Skin epidermis (tissue), 12 donors: ENCODE data around the gene CDH13.

Experiments used
- H3K27ac ChIP-seq, 21 experiments: fragments of 200-600 bp; sonication (generic) in 11 of 21; one replicate each; pipeline ENCODE4 v1.5.0; 2020; ENCODE audit warnings: mild to moderate bottlenecking in 3 of 21, inconsistent platforms in 2 of 21, moderate library complexity in 2 of 21
- H3K4me3 ChIP-seq, 7 experiments: fragments of 200-600 bp; sonication (generic) in 2 of 7; one replicate each; pipeline ENCODE4 v1.5.0; 2020; ENCODE audit warnings: inconsistent platforms in 2 of 7, mild to moderate bottlenecking in 2 of 7, moderate library complexity in 1 of 7

The CDH13 gene

GRCh38 chr16:83160287-83161020 lies 533.7 kb downstream of the CDH13 start:
- Histone ChIP-seq H3K4me3 (no peak overlapping the region), H3K27ac (no peak overlapping the region)

GRCh38 chr16:83162791-83163190 lies 536.0 kb downstream of the CDH13 start:
- Histone ChIP-seq H3K4me3 (no peak overlapping the region), H3K27ac (no peak overlapping the region)

DNA sequence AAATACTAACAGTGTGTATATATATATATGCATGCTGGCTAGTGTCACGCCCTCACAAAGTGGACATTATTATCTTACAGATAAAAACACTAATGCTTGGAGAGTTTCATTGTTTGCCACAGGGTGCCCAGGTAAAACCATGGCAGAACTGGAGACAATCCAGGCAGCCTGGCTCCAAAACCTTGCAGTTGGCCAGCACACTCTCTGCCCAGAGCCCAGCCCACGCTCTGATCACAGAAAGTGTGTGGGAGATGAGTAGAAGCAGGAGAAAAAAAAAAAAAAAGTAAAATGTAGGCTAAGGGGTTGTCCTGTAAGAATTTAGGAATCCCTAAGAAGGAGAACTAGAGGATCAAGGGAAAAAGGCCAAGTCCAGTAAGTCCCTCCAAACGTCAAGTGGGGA lies 538.0 kb downstream of the CDH13 start:
- H3K27ac ChIP-seq = no peak overlapping the region
- no peak overlapping the region for H3K4me3 ChIP-seq

DNA sequence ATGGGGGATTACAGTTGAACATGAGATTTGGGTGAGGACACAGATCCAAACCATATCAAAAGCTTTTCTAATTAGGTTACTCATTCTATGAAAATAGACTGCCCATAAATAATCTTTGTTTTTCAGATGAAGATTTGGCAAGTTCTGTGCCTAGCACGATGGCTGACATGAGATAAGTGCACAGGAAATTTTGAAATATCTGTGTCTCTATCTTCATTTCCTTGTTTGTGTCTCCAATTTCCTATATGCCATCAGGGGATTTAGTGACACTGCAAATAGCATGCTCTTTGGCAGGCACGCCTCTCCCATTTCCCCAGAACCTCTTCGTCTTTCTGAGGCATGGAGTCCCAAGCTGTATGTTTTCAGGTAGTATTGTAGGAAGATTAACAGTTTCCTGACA lies 544.6 kb downstream of the CDH13 start:
- H3K27ac ChIP-seq = no peak overlapping the region
- no peak overlapping the region for H3K4me3 ChIP-seq

DNA sequence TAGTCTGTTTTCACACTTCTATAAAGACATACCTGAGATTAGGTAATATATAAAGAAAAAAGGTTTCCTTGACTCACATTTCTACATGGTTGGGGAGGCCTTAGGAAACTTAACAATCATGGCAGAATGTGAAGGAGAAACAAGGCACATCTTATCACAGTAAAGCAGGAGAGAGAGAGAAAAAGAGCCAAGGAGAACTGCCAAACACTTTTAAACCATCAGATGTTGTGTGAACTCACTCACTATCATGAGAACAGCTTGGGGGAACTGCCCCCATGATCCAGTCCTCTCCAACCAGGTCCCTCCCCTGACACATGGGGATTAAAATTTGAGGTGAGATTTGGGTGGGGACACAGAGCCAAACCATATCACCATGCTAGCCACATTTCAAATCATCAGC lies 547.9 kb downstream of the CDH13 start:
- Histone ChIP-seq H3K4me3 (no peak overlapping the region), H3K27ac (no peak overlapping the region)

DNA sequence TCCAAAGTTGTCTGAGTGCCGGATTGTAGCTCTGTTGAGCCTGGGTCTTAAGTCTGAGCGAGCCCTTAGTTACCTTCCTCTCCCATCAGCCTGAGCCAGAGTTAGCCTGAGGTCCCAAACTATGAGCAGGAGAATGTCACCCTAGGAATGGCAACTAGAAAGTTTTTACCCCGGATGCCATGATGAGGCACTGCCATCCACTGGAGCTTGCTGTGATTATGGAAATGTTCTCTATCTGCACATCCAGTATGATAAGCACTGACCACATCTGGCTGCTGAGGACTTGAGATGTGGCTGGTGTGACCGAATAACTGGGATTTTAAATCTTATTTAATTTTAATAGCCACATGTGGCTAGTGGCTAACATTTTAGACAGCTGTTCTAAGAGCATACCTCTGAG lies 550.0 kb downstream of the CDH13 start:
- H3K27ac ChIP-seq = no peak overlapping the region
- H3K4me3 ChIP-seq = no peak overlapping the region

DNA sequence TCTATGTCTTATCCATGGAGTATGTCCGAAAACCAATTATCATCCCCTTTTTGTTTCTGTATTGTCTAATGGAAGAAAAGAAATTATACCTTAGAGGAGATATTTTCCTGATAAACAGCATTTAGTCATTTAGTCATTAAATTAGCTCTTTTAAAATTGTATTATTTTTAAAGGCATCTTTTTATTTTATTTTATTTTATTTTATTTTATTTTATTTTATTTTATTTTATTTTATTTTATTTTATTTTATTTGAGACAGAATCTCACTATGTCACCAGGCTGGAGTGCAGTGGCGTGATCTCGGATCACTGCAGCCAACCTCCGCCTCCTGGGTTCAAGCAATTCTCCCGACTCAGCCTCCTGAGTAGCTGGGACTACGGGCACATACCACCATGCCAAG lies 559.1 kb downstream of the CDH13 start:
- H3K27ac ChIP-seq = no peak overlapping the region
- H3K4me3 ChIP-seq = no peak overlapping the region

- H3K4me3 ChIP-seq = no peak overlapping the region
- H3K27ac ChIP-seq = no peak overlapping the region
Observed at GRCh38 chr16:83187405-83187804, 560.6 kb downstream of the CDH13 start.

DNA sequence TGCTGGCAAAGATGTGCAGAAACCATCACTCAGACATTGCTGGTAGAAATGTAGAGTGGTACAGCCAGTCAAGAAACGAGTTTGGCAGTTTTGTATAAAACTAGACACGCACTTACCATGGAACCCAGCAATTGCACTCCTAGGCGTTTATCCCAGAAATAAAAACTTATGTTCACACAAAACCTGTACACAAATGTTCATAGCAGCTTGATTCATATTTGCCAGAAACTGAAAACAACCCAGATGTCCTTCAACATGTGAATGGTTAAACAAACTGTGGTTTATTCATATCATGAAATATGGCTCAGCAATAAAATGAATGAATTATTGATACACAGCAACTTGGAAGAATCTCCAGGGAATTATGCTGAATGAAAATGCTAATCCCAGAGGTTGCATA lies 570.0 kb downstream of the CDH13 start:
- H3K4me3 ChIP-seq = no peak overlapping the region
- H3K27ac ChIP-seq = no peak overlapping the region

DNA sequence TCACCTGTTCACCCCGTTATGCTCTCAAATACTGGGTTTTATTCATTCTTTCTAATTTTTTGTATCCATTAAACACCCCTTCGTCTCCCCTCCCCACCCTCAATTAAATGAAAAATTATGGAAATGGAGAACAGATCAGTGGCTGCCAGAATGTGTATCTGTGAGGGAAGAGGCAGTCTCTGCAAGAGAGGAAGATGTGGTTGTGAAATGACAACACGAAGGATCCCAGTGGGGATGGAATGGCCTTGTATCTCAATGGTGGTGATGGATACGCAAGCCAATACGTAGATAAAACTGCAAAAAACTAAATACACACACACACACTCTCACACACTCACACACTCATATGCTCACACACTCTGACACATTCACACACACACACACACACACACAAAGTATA lies 570.7 kb downstream of the CDH13 start:
- no peak overlapping the region for H3K4me3 ChIP-seq
- H3K27ac ChIP-seq = no peak overlapping the region

DNA sequence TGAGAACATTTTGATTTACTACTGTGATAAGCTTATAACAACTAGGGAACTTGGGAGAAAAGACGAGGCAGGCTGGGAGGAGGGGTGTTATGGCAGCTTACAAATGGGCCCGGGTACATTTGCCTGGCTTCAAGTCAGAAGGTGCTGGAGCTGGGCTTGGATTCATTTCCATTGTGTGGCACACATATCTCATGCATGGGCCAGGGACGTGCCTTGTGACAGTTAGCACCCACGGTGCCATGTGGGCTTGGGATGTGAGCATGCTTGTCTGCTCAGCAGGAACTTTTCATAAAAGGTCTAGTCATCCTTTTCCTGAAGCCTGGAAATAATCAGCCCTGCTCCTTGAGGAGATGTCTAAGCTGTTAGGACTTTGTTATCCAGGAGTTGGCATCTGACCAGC lies 572.2 kb downstream of the CDH13 start:
- H3K27ac ChIP-seq = no peak overlapping the region
- no peak overlapping the region for H3K4me3 ChIP-seq

- Histone ChIP-seq H3K27ac (no peak overlapping the region), H3K4me3 (no peak overlapping the region)
Observed at GRCh38 chr16:83200005-83200779, 573.4 kb downstream of the CDH13 start.

DNA sequence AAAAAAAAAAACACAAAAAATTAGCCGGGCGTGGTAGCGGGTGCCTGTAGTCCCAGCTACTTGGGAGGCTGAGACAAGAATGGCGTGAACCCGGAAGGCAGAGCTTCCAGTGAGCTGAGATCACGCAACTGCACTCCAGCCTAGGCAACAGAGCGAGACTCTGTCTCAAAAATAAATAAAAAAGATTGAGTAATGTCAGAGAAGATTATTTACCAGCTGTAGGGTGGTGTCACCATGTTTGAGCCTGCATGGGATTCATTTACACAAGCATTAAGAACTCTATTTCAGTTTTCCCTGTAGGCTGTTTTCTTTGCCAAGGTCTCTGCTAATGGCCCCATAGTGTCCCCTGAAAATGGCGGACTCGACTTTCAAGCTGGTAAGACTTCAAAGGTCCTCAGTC lies 575.0 kb downstream of the CDH13 start:
- H3K4me3 ChIP-seq = no peak overlapping the region
- no peak overlapping the region for H3K27ac ChIP-seq

- Histone ChIP-seq H3K27ac (no peak overlapping the region), H3K4me3 (no peak overlapping the region)
Observed at GRCh38 chr16:83205896-83206295, 579.1 kb downstream of the CDH13 start.

- H3K4me3 ChIP-seq = no peak overlapping the region
- H3K27ac ChIP-seq = no peak overlapping the region
Observed at GRCh38 chr16:83206426-83206825, 579.7 kb downstream of the CDH13 start.

GRCh38 chr16:83211711-83212110 lies 584.9 kb downstream of the CDH13 start:
- H3K27ac ChIP-seq = no peak overlapping the region
- H3K4me3 ChIP-seq = no peak overlapping the region

GRCh38 chr16:83212301-83212841 lies 585.6 kb downstream of the CDH13 start:
- no peak overlapping the region for H3K4me3 ChIP-seq
- H3K27ac ChIP-seq = no peak overlapping the region

DNA sequence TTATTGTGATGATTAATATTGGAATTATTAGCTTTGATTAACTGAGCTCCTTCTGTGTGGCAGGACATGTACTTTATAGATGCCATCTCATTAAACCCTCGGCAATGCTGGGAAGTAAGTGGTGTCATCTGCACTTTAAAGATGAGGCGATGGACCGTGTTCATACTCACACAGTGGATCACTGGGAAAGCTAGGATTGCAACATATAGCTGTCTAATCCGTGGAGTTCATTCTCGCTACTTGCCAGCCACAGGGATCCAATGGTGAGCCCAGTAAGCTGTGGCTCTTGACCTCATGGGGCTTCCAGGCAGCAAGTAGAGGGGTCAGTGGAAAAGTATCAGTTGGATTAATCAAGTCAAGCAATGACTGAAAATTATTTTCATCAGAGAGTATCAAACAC lies 587.9 kb downstream of the CDH13 start:
- Histone ChIP-seq H3K27ac (no peak overlapping the region), H3K4me3 (no peak overlapping the region)

DNA sequence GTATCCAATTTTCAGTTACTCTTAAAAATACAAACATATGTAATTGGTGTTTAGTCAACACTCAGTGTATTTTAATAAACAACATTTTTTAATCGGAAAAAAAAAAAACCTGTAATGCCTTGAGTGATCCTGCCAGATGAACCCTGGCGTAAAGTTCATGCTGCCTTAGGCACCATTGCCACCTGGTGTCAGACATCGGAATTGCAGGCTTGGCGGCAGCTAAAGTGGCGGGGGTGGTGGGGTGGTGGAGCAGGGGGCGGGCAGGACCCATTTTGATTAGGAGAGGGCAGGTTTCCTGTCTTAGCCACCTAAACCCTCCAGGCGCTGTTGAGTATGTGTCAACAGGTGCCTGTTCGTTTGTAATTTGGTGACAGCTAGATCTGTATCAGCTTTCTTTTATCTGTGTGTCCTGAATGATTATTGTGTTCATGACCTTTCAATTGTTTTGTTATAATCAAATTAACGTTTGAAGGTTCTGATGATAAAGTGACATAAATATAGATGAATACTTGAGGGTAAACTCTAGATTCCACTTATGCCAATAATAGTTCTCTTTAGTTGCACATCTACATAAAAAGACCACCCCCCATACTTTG lies 588.7 kb downstream of the CDH13 start:
- H3K4me3 ChIP-seq = no peak overlapping the region
- no peak overlapping the region for H3K27ac ChIP-seq

GRCh38 chr16:83219285-83219684 lies 592.5 kb downstream of the CDH13 start:
- no peak overlapping the region for H3K4me3 ChIP-seq
- H3K27ac ChIP-seq = no peak overlapping the region

DNA sequence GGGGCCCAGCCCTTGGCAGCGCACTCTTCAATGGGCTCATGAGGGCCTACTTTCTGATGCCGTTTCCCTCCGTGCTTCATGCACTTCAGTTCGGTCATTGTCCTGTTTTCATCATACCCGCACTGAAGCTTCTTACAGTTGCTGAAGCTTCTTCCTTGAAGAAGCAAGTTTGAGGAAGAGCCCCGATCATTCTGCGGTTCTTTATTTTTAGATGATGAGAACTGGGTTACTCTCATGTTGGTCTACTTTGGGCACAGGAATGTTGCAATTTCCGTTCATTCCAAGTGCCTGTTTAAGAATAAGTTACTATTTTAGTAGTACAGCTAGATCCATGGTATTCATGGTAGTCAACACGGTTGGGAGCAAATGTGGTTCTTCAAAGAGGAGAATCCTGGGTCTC lies 593.3 kb downstream of the CDH13 start:
- Histone ChIP-seq H3K4me3 (no peak overlapping the region), H3K27ac (no peak overlapping the region)
